Measurements from ENCODE around the gene ATG4C.

ATG4C gene

DNA sequence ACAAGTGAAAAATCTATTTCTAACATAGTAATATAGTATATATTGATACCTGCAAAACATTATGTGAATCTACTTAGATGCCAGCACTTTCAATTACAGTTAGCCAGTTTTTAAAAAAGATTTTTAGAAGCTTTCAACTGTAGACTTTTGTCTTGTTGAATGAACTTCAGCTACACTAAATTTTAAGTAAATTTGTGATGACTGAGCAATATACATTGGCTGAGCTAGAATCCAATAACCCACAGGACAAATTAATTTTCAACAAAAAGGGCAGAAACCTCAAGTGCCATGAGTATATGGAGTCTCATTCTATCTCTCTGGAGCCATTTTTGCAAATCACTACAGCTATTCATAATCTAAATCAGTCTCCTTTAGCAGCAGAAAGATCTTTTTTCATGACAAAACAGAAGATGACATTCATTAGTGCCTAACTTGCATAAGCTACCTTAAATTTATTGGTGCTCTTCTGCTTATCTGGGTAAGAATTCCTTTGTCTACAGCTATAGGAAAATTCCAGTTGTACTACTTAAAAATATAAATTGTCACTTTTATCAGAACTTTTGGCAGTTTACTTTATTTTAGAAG lies 100.3 kb downstream of the ATG4C start:
- Histone ChIP-seq H3K36me3 (ENCODE audit: control insufficient read depth, insufficient read depth, low read length) (no peaks in the 10 kb centered on the region), H3K9me3 (ENCODE audit: control insufficient read depth, low read length) (no peaks in the 10 kb centered on the region), H3K27ac (ENCODE audit: low read depth, low read length, severe bottlenecking) (no peak overlapping the region), H3K4me3 (ENCODE audit: extremely low read depth, insufficient read depth, low read length, poor library complexity, severe bottlenecking) (no peak overlapping the region), H3K4me1 (ENCODE audit: control insufficient read depth, insufficient read depth, low read length, poor library complexity, severe bottlenecking) (no peaks in the 10 kb centered on the region)

- 100% methylated on average over 1 to 2 of the region's 6 CpGs for WGBS, 2 experiments (ENCODE audit: insufficient coverage in 2 of 2)
- no peaks in the 10 kb centered on the region for H3K36me3 ChIP-seq (ENCODE audit: control insufficient read depth, insufficient read depth, low read length)
- no peaks in the 10 kb centered on the region for H3K4me1 ChIP-seq (ENCODE audit: control insufficient read depth, insufficient read depth, low read length, poor library complexity, severe bottlenecking)
- no peaks in the 10 kb centered on the region for H3K9me3 ChIP-seq (ENCODE audit: control insufficient read depth, low read length)
- no peak overlapping the region for H3K4me3 ChIP-seq (ENCODE audit: extremely low read depth, insufficient read depth, low read length, poor library complexity, severe bottlenecking)
- no peak overlapping the region for H3K27ac ChIP-seq (ENCODE audit: low read depth, low read length, severe bottlenecking)
Observed at GRCh38 chr1:62887799-62888507, 104.0 kb downstream of the ATG4C start.

DNA sequence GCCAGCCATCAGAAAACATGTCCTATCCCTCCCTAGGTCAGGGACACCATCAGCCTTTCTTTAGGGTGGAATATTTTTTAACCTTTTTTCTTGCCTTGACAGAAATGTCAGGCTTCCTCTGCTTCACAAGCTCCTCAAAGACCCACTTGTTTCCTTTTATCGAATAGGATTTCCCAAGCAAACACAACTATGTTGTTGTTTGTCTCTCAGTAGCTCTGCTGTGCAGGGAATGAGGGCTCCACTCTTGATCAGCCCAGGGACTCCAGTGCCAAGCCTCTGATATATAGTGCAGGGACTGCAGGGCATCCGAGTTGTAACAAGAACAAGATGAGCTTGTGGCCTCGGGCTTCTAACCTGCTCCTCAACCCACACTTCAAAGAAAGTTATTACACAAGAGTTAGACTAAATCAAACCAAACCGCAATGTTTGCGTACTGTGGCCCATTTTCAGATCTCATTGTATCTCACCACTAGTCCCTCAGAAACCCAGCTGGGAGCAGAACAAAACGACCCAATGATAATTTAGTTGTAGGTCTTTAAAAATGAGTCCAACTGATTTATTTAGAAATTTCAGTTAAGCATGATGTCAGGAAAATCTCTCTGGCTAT lies 108.1 kb downstream of the ATG4C start:
- Histone ChIP-seq H3K9me3 (ENCODE audit: control insufficient read depth, low read length) (no peaks in the 10 kb centered on the region), H3K36me3 (ENCODE audit: control insufficient read depth, insufficient read depth, low read length) (no peaks in the 10 kb centered on the region), H3K27ac (ENCODE audit: low read depth, low read length, severe bottlenecking) (no peak overlapping the region), H3K4me1 (ENCODE audit: control insufficient read depth, insufficient read depth, low read length, poor library complexity, severe bottlenecking) (no peaks in the 10 kb centered on the region), H3K4me3 (ENCODE audit: extremely low read depth, insufficient read depth, low read length, poor library complexity, severe bottlenecking) (no peak overlapping the region)
- 70 to 86% methylated on average over 2 to 3 of the region's 6 CpGs for WGBS, 2 experiments (ENCODE audit: insufficient coverage in 2 of 2)

- H3K9me3 ChIP-seq (ENCODE audit: control insufficient read depth, low read length): no peaks in the 10 kb centered on the region
- no peaks in the 10 kb centered on the region for H3K36me3 ChIP-seq (ENCODE audit: control insufficient read depth, insufficient read depth, low read length)
- H3K4me3 ChIP-seq (ENCODE audit: extremely low read depth, insufficient read depth, low read length, poor library complexity, severe bottlenecking): no peak overlapping the region
- H3K4me1 ChIP-seq (ENCODE audit: control insufficient read depth, insufficient read depth, low read length, poor library complexity, severe bottlenecking): no peaks in the 10 kb centered on the region
- H3K27ac ChIP-seq (ENCODE audit: low read depth, low read length, severe bottlenecking): no peak overlapping the region
Observed at GRCh38 chr1:62897788-62898187, 113.9 kb downstream of the ATG4C start.

GRCh38 chr1:62900566-62900965 lies 116.6 kb downstream of the ATG4C start:
- Histone ChIP-seq H3K27ac (ENCODE audit: low read depth, low read length, severe bottlenecking) (no peak overlapping the region), H3K4me1 (ENCODE audit: control insufficient read depth, insufficient read depth, low read length, poor library complexity, severe bottlenecking) (no peaks in the 10 kb centered on the region), H3K4me3 (ENCODE audit: extremely low read depth, insufficient read depth, low read length, poor library complexity, severe bottlenecking) (no peak overlapping the region), H3K9me3 (ENCODE audit: control insufficient read depth, low read length) (no peaks in the 10 kb centered on the region), H3K36me3 (ENCODE audit: control insufficient read depth, insufficient read depth, low read length) (no peaks in the 10 kb centered on the region)
- 60 to 78% methylated on average over 1 of the region's 1 CpG for WGBS, 2 experiments (ENCODE audit: insufficient coverage in 2 of 2)

DNA sequence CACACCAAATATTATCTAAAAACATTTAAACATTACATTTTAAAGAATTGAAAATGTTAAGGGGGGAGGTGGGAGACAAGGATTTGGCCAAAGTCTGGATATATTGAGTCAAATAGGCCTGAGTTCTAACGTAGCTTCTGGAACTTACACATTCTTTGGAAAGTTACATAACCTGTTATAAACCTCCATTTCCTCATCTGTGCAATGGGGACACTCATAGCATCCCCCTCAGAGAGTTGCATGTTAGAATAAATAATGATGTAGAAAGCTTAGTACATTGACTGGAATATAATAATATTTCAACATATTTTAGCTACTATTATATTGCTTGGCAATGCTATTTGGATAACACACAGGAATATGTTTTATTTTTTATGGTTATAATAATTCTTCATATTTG lies 117.7 kb downstream of the ATG4C start:
- H3K9me3 ChIP-seq (ENCODE audit: control insufficient read depth, low read length): no peaks in the 10 kb centered on the region
- no peak overlapping the region for H3K4me3 ChIP-seq (ENCODE audit: extremely low read depth, insufficient read depth, low read length, poor library complexity, severe bottlenecking)
- no peaks in the 10 kb centered on the region for H3K36me3 ChIP-seq (ENCODE audit: control insufficient read depth, insufficient read depth, low read length)
- WGBS, 2 experiments (ENCODE audit: insufficient coverage in 2 of 2): no CpG with 5 or more reads among the region's 1 CpG
- no peak overlapping the region for H3K27ac ChIP-seq (ENCODE audit: low read depth, low read length, severe bottlenecking)
- H3K4me1 ChIP-seq (ENCODE audit: control insufficient read depth, insufficient read depth, low read length, poor library complexity, severe bottlenecking): no peaks in the 10 kb centered on the region

DNA sequence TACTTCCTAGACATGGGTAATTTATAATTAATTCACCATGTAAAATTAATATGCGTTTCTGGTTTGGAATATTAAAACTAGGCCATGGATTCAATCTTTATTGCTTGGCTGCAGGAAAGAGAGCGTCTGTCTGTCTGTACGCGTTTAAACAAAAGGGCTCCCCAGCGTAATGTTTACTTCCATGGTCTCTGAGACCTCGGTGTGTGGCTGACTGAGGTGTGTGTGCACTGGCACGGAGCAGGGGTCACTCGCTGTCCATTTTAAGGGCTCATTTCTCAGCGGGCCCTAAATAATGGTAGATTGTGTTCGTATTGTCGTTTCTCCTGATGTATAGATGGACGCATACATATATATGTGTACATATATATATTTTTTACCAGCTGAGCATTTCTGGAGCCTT lies 119.6 kb downstream of the ATG4C start:
- Histone ChIP-seq H3K9me3 (ENCODE audit: control insufficient read depth, low read length) (no peaks in the 10 kb centered on the region), H3K27ac (ENCODE audit: low read depth, low read length, severe bottlenecking) (no peak overlapping the region), H3K4me1 (ENCODE audit: control insufficient read depth, insufficient read depth, low read length, poor library complexity, severe bottlenecking) (no peaks in the 10 kb centered on the region), H3K4me3 (ENCODE audit: extremely low read depth, insufficient read depth, low read length, poor library complexity, severe bottlenecking) (no peak overlapping the region), H3K36me3 (ENCODE audit: control insufficient read depth, insufficient read depth, low read length) (no peaks in the 10 kb centered on the region)
- WGBS, 2 experiments (ENCODE audit: insufficient coverage in 2 of 2): 88 to 93% methylated on average over 3 to 5 of the region's 12 CpGs

- no peaks in the 10 kb centered on the region for H3K4me1 ChIP-seq (ENCODE audit: control insufficient read depth, insufficient read depth, low read length, poor library complexity, severe bottlenecking)
- no peak overlapping the region for H3K27ac ChIP-seq (ENCODE audit: low read depth, low read length, severe bottlenecking)
- no peaks in the 10 kb centered on the region for H3K36me3 ChIP-seq (ENCODE audit: control insufficient read depth, insufficient read depth, low read length)
- H3K9me3 ChIP-seq (ENCODE audit: control insufficient read depth, low read length): no peaks in the 10 kb centered on the region
- H3K4me3 ChIP-seq (ENCODE audit: extremely low read depth, insufficient read depth, low read length, poor library complexity, severe bottlenecking): no peak overlapping the region
- WGBS, 2 experiments (ENCODE audit: insufficient coverage in 2 of 2): 85 to 91% methylated on average over 4 to 5 of the region's 8 CpGs
Observed at GRCh38 chr1:62903982-62904855, 120.3 kb downstream of the ATG4C start.

- WGBS, 2 experiments (ENCODE audit: insufficient coverage in 2 of 2): 83 to 91% methylated on average over 2 to 3 of the region's 5 CpGs
- Histone ChIP-seq H3K27ac (ENCODE audit: low read depth, low read length, severe bottlenecking) (no peak overlapping the region), H3K4me3 (ENCODE audit: extremely low read depth, insufficient read depth, low read length, poor library complexity, severe bottlenecking) (no peak overlapping the region), H3K9me3 (ENCODE audit: control insufficient read depth, low read length) (no peaks in the 10 kb centered on the region), H3K4me1 (ENCODE audit: control insufficient read depth, insufficient read depth, low read length, poor library complexity, severe bottlenecking) (no peaks in the 10 kb centered on the region), H3K36me3 (ENCODE audit: control insufficient read depth, insufficient read depth, low read length) (no peaks in the 10 kb centered on the region)
Observed at GRCh38 chr1:62904856-62905225, 120.9 kb downstream of the ATG4C start.

DNA sequence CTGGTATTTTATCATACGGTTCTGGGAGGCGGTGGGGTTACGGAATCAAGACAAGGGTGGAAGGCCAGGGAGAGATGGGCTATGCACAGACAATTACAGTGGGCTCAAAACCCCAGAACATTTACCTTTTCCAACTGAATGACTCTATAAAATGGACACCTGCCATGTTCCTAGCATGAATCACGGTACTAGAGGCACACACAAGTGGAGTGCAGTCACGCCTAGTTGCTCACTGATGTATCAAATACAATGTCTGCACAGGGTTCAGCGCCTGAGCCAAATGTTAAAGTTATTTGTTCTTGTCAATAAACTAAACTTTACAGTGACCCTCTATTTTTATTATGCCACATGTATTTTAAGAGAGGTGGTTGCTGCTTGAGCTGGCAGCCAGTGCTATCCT lies 121.4 kb downstream of the ATG4C start:
- no peaks in the 10 kb centered on the region for H3K9me3 ChIP-seq (ENCODE audit: control insufficient read depth, low read length)
- H3K4me3 ChIP-seq (ENCODE audit: extremely low read depth, insufficient read depth, low read length, poor library complexity, severe bottlenecking): no peak overlapping the region
- no peaks in the 10 kb centered on the region for H3K36me3 ChIP-seq (ENCODE audit: control insufficient read depth, insufficient read depth, low read length)
- 90 to 92% methylated on average over 3 to 5 of the region's 6 CpGs for WGBS, 2 experiments (ENCODE audit: insufficient coverage in 2 of 2)
- no peaks in the 10 kb centered on the region for H3K4me1 ChIP-seq (ENCODE audit: control insufficient read depth, insufficient read depth, low read length, poor library complexity, severe bottlenecking)
- H3K27ac ChIP-seq (ENCODE audit: low read depth, low read length, severe bottlenecking): no peak overlapping the region
